NAMALWA (cell line): ENCODE measurements around the gene SNX24.
A peak's percentile ranks its signal among the peaks of the same experiment; 100 is the strongest.
"Not testable (repeated sequence)": the region's sequence is repeated elsewhere in the genome, so short reads cannot be mapped to it uniquely, and the experiment has no call there.

Experiments
- DNase-seq: peaks from one replicate; pipeline ENCODE4 v3.0.0-alpha.2; 2015; ENCODE audit warnings: low spot score

SNX24 gene

DNA sequence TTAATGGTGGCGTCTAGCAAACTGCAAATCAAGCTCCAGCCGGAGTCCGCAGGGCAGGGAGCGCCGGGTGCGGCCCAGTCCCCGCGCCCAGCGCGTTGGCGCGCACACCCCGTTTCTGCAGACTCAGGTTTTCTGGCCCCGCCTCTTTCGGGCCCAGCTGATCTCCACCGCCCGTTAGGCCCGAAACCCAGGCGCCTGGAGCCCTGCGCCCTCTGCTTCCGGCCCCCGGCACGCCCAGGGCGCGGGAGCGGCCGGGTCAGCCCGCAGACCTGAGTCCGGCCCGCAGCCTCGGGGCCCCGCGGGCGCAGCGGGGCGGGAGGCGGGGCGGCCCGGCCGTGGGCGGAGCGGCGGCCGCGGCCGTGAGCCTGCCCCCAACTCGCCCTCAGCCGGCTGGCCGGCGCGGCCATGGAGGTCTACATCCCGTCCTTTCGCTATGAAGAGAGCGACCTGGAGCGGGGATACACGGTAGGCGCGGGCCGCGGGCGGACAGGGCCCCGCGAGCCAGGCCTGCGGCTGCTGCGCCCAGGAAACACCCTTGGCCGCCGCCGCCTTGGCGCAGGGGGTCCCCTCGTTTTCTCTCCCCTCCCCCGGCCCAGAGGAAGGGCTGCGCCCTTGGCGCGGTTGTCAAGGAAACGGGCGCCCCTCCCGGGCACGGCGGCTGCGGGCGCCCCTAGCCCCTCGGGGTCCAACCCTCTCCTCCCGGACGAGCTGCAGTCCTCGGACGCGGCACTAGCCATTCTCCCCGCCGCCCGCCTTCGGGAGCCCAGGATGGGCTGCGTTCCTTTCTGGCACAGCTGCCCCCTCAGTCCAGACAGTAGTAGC is at the start of gene SNX24:
SNX24 (plus strand) TSS at position 385 of the 822 bp plus-strand sequence; CDS start at position 406, 21 bp downstream.
- peak; percentile 81 for DNase-seq

GRCh38 chr5:122805481-122805880 is 39.9 kb upstream of the SNX24 start:
- DNase-seq, result no peak

DNA sequence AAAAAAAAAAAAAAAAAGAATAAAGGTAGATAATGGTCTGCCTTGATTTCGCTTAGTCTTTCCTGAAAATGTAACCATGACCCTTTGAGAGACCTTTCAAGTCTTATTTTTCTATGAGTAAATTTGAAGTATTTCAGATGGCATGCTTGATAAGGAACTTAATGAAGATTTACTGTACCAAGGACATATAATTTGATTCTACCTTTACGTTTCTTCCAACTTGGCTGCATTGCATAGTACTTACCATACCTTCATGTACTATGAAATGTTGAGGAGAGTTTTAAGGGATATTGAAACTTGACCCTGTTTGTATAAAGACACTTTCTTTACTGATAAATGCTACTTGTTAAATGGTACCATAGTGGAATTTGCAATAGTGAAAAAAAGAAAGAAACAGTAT is 35.0 kb upstream of the SNX24 start:
- DNase-seq, result no peak

DNA sequence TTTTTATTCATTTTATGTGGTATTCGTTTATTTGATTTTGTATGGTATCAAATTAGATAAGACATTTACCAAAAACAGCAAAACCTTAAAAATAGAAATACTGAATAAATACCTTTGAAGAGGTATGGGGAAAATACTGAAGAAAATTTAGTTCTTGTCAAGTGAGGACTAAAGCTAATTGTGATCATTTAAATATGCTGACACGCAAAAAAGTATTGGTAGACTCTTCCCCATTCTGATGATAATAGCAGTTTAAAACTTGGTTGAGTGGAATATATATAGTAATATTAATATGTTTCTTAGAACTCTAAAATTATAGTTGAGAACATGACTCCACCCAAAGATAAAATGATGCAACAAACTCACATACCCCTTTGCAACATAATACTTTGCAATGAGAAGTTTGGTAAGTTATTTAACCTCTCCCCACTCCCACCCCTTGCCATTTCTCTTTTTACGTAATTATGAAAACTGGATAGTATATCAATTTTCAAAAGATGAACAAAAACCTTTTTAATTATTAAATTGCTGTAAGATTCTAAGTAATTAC is 30.1 kb upstream of the SNX24 start:
- no peak for DNase-seq

DNA sequence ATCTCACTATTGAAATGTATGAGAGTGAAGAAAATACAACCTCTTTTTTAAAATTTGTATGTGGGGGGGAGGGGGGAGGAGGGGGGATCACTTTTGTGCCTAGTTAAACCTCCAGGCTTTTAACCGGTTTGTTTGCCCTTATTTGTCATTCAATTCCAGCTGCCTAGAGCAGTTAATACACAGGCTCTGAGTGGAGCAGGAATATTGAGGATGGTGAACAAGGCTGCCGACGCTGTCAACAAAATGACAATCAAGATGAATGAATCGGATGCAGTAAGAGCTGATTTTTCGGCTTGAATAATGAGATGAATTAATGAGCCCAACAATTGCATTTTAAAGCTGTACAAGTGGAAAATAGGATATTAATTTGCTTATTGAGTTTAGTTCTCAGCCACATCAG is 28.7 kb upstream of the SNX24 start:
- no peak for DNase-seq

DNA sequence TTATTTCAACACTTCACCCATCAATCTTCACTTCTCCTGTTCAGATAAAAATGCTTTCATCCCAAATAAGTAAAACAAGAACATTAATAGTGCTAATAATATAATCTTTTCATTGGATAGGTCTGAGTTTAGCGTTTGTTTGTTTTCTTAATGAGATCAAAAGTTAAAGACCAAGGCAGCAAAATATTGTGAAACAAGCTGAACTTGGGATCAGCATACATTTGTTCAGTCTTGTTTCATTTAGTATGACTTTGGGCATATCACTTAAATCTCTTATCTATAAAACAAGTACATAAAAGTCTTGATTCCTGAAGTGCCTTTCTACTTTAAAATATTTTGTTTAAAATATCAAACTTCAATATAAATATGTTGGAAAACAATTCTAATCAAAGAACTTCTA is 13.4 kb upstream of the SNX24 start:
- DNase-seq, result no peak

DNA sequence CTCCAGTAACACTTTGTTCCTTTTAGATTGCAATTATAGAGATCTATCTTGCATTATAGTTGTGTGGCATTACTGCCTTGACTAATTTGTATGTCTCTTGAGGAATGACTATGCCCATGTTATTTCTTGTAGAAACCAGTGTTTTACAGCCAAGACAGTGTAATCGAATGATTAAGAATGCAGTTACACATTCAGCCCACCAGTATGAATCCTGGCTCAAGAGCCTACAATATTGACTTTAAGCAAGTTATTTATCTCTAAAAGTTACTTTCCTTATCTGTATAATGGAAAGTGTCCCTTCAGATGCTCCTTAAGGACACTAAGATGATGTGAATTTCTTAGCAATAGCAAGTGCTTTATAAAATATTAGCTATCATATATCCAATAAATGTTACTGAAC is 9.7 kb upstream of the SNX24 start:
- DNase-seq, result peak; percentile 21

GRCh38 chr5:122836947-122837346 is 8.5 kb upstream of the SNX24 start:
- DNase-seq, result no peak

DNA sequence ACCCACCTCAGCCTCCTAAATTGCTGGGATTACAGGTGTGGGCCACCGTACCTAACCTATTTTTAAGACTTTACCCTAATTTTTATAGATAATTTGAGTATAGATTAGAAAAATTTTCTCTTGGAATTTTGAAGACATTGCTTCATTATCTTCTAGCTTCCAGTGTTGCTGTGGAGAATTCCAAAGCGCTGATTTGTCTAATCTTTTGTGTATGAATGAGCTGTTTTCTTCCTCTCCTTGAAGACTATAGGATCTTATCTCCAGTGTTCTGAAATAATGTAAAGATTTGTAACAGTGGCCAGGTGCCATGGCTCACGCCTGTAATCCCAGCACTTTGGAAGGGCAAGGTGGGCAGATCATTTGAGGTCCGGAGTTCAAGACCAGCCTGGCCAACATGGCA is 5.7 kb upstream of the SNX24 start:
- DNase-seq, result no peak

- no peak for DNase-seq
These were observed 3.3 kb upstream of the SNX24 start for GRCh38 chr5:122842016-122842580.

DNA sequence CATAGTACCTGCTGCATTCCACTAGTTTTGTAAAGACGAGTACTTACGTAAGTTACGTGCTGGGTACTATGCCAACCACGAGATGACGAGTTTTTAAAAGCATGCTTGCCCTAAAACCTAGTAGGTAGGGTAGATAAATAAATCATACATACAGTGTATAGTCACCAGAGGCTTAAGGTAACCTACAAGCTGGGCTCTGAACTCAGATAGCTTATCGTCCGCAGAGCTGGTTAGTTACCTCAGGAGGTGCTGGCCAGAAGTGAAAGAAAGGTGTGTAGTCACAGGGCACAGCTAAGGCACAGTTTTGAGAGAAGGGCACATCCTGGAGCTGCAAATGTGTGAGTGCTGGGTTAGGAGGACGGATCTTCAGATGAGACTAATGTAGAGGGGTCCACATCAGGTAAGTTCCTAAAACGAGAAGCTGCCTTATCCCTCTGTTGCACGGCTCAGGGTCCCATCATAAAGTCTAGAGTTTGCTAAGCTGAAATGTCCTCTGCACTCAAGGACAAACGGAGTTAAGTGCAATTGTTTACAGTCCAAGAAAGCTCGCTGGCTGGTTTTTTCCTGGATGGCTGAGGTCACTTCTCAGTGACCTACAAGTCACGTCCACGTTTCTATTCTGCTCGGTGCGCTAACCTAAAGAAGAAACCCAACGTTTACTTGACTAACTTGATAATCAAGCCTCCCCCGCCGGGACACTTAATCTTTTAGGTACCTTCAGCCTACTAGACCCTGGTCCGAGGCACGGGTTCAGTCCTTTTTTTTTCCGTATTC is 1.1 kb upstream of the SNX24 start:
- peak; percentile 15 for DNase-seq

DNA sequence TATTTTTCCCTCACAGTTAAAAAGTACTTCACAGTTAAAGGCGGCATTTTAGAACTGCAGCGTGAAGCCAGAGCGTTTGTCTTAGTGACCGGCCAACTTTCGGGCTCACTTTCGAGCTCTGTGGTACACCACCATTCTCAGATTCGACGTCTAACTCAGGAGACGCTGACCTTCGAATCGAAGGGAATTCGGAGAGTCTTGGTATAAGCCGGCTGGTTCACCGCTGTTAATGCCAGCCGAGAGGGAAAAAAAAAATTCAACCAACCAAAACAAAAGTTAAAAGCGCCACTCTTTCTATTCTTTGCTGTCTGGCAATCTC is 544 bp upstream of the SNX24 start:
- no peak for DNase-seq

DNA sequence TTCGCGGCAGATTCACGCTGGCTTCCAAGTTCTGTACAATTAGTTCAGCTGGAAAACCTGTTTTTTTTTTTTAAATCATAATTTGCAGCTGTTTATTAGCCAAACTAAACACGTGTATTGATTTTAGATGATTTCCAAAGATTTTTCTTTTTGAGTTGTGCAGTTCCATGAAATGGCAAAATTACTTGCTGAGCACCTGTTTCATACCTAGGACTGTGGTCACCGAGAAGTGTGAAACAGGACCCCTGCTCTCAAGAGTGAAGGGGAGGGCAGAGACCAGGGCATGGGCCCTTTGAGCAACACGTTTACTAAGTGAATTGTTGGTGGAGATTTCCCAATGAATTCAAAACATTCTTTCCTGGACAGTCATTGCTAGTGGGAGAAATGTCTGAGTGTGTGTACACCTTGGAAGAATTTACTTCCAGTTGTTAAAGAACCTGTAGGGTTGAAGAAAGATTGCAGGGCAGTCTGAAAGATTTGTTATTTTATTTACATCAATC is 688 bp downstream of the SNX24 start:
- peak; percentile 22 for DNase-seq

DNA sequence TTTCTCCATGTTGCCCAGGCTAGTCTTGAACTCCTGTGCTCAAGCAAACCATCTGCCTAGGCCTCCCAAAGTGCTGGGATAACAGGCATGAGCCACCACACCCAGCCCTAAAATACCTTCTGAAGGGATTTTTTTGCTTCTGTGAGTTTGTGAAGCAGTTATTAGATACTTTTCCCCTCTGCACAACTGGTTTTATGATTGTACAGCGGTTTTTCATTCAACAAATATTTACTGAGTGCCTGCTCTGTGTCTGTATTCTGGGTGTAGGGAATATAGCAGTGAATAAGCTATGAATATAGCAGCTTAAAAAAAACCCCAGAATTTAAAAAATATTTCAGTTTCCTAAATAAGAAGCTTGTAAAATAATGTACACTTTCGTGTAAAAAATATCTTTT is 2.3 kb downstream of the SNX24 start:
- no peak for DNase-seq

GRCh38 chr5:122849771-122850170 is 4.4 kb downstream of the SNX24 start:
- DNase-seq, result no peak

DNA sequence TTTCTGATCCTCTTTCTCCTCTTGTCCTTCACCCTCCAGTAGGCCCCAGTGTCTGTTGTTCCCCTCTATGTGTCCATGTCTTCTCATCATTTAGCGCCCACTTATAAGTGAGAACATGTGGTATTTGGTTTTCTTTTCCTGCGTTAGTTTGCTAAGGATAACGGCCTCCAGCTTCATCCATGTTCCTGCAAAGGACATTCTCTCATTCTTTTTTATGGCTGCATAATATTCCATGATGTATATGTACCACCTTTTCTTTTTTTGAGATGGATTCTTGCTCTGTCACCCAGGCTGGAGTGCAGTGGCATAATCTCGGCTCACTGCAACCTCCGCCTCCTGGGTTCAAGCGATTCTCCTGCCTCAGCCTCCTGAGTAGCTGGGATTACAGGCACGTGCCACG is 12.1 kb downstream of the SNX24 start:
- DNase-seq, result not testable (repeated sequence)

DNA sequence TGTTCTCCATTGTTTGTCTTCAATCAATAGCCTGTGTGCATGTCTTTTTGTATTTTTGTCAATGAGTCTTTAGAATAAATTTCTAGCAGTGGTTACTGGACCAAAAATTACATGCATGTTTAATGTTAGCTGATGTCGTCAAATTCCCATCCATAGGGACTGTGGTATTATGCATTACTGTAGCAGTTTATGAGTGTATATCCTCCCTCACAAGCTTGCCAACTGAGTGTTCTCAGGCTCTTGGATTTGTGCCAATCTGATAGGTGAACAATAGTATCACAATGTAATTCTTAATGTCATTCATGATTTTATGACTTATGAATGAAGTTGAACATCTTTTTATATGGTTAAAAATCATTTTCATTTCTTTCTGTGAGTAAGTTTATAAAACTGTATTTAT is 13.0 kb downstream of the SNX24 start:
- no peak for DNase-seq

- DNase-seq, result no peak
These were observed 17.8 kb downstream of the SNX24 start for GRCh38 chr5:122863240-122863639.

GRCh38 chr5:122863721-122864120 is 18.3 kb downstream of the SNX24 start:
- DNase-seq, result no peak

GRCh38 chr5:122864400-122864799 is 19.0 kb downstream of the SNX24 start:
- no peak for DNase-seq

GRCh38 chr5:122864842-122865241 is 19.4 kb downstream of the SNX24 start:
- no peak for DNase-seq

GRCh38 chr5:122870219-122870856 is 24.9 kb downstream of the SNX24 start:
- DNase-seq, result no peak
